Sigmoid colon (tissue), 7 donors: ENCODE data around the gene PPP1R2. TPM values are rescaled to one million over a fixed set of nuclear protein-coding genes. Genes with fewer than 3 reads are reported as not detected.

Experiments used
- DNase-seq: peaks from one replicate; pipeline ENCODE4 v3.0.0-alpha.2; 2019
- H3K27ac ChIP-seq, 4 donors: fragments of 200-600 bp; sonication (generic); one replicate each; pipeline ENCODE4 v1.5.1; 2016 to 2019; ENCODE audit warnings: mild to moderate bottlenecking in 1 of 4
- H3K27me3 ChIP-seq, 3 donors: fragments of 200-600 bp; sonication (generic); one replicate each; pipeline ENCODE4 v1.5.1; 2019; ENCODE audit warnings: mild to moderate bottlenecking in 1 of 3
- H3K36me3 ChIP-seq, 4 donors: fragments of 200-600 bp; sonication (generic); one replicate each; pipeline ENCODE4 v1.5.1; 2016 to 2019
- H3K4me1 ChIP-seq, 4 donors: fragments of 200-600 bp; sonication (generic); one replicate each; pipeline ENCODE4 v1.5.1; 2017 to 2019
- H3K4me3 ChIP-seq, 4 donors: fragments of 200-600 bp; sonication (generic); one replicate each; pipeline ENCODE4 v1.5.1; 2017 to 2019; ENCODE audit warnings: mild to moderate bottlenecking in 2 of 4, moderate library complexity in 1 of 4
- H3K9me3 ChIP-seq, 4 donors: fragments of 200-600 bp in 3 of 4; sonication (generic) in 3 of 4; one replicate each; pipeline versions ENCODE4 v1.5.1 to v1.6.1; 2013 to 2019
- EP300 ChIP-seq, 4 donors: sonication (generic); formaldehyde crosslinking; IDR thresholded peaks; one replicate each; pipeline ENCODE4 v1.6.1; 2017; ENCODE audit warnings: antibody characterized with exemption in 4 of 4
- POLR2A ChIP-seq, 2 donors: fragments of 450-650 bp; IDR thresholded peaks; one replicate each; pipeline ENCODE4 v1.6.1; 2016; ENCODE audit warnings: antibody characterized with exemption in 2 of 2, mild to moderate bottlenecking in 2 of 2, moderate library complexity in 2 of 2
- POLR2AphosphoS5 ChIP-seq, 4 donors: sonication (generic); formaldehyde crosslinking; IDR thresholded peaks; one replicate each; pipeline ENCODE4 v1.6.1; 2017; ENCODE audit warnings: antibody characterized with exemption in 4 of 4
- WGBS, 2 donors: extraction: QIAGEN DNeasy Blood & Tissue Kit; methylation state at CpG; one replicate each; pipeline ENCODE4 v1.1.7; 2013; 5-methylcytosine and 5-hydroxymethylcytosine counted together
- intact Hi-C: fragments of 100-400 bp; cut with DNase I; formaldehyde crosslinking; loops from one replicate; pipeline ENCODE4 v1.15.1; 2023
- polyA plus RNA-seq, 3 donors: library from polyadenylated mRNA; stranded (reverse); fragments of 200-250 nt; gene quantifications; one replicate each; pipeline ENCODE4 v1.2.3, GENCODE V29; 2013
- total RNA-seq, 4 donors: library from RNA; depleted of rRNA; stranded (reverse); fragments of >200 nt; gene quantifications; one replicate each; pipeline ENCODE4 v1.1.0, GENCODE V29; 2016
- TF ChIP-seq, protein P1 (sequence below), 4 experiments: fragments of 450-650 bp in 3 of 4; fragments of 200-600 bp in 1 of 4; IDR thresholded peaks; one replicate each; pipeline ENCODE4 v1.5.1; 2016 to 2019; ENCODE audit warnings: antibody characterized with exemption in 4 of 4, mild to moderate bottlenecking in 3 of 4, moderate library complexity in 2 of 4
- donor health status: healthy with polysubstance abuse.
- donor health status: Bipolar disorder and iron deficiency.
- donor health status: healthy.

PPP1R2 gene
- total and polyA plus RNA-seq, 7 donors, result 30.6 to 126 (median 69.9) TPM

DNA sequence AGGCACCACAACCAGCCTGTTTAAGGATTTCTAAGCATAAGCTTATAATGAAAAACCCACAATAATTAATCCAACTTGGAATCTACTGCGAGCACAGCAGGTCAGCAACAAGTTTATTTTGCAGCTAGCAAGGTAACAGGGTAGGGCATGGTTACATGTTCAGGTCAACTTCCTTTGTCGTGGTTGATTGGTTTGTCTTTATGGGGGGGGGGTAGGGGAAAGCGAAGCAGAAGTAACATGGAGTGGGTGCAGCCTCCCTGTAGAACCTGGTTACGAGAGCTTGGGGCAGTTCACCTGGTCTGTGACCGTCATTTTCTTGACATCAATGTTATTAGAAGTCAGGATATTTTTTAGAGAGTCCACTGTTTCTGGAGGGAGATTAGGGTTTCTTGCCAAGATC, 25.5 kb upstream of the PPP1R2 start:
- Histone ChIP-seq H3K4me1 (no peaks in the 10 kb centered on the region), H3K4me3 (no peak overlapping the region), H3K9me3 (no peaks in the 10 kb centered on the region), H3K36me3 (no peaks in the 10 kb centered on the region), H3K27me3 (peaks cover 0 to 39% (median 0%) of the 10 kb centered on the region in 3 donors), H3K27ac (no peak overlapping the region)
- no peak for DNase-seq
- intact Hi-C loops, result no loop called here
- 74 to 75% methylated on average over 5 of the region's 5 CpGs for WGBS, 2 donors
- TF ChIP-seq POLR2A (IDR thresholded peaks at IDR 0.05) (no peak), EP300 (IDR thresholded peaks at IDR 0.05) (no peak)

DNA sequence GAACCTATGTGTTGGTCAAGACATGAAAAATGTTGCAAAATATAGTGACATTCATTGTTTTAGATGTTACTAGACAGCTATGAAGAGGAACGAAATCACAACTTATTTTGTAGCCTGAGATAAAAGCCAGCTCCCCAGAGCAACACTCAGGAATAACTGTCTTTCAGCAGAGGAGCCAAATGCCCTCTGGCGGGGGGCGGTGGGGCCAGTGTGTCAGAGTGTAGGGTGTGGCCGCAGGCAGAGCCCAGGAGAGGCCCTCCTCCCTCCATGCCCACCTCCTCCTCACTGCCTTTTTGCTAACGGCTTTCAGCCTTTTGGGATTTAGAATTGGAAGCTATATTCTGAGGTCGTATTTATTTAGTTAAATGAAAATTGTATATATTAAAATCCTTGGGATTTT, 23.7 kb upstream of the PPP1R2 start:
- TF ChIP-seq POLR2AphosphoS5 (IDR thresholded peaks at IDR 0.05) (no peak), POLR2A (IDR thresholded peaks at IDR 0.05) (no peak), EP300 (IDR thresholded peaks at IDR 0.05) (no peak)
- no peak overlapping the region for H3K4me3 ChIP-seq
- DNase-seq, result no peak
- no peaks in the 10 kb centered on the region for H3K9me3 ChIP-seq
- H3K36me3 ChIP-seq, result no peaks in the 10 kb centered on the region
- no peak overlapping the region for H3K27ac ChIP-seq
- WGBS, 2 donors, result 21 to 59% methylated on average over 6 of the region's 6 CpGs
- H3K4me1 ChIP-seq, result no peaks in the 10 kb centered on the region
- peaks cover 0 to 39% (median 0%) of the 10 kb centered on the region in 3 donors for H3K27me3 ChIP-seq
- intact Hi-C loops, result no loop called here

DNA sequence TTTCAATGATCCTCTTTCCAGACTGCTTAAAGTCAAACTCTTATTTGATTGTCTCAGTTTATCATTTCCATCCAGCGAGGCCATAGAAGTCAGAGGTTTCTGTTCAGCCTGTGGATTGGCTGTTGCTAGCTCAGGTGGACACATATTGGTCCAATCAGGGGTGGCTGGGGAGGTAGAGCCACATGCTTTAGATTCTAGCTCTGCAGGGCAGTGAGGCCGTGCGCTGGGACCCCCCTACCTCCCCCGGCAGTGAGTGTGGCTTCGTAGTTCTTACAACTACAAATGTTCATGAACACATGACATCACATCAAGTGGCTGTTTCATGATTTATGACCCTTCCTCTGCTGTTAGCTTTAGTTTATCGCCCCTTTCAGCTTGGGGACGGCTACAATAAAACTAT, 22.6 kb upstream of the PPP1R2 start:
- no peak overlapping the region for H3K27ac ChIP-seq
- no peaks in the 10 kb centered on the region for H3K9me3 ChIP-seq
- H3K4me1 ChIP-seq, result no peaks in the 10 kb centered on the region
- H3K27me3 ChIP-seq, result peaks cover 0 to 39% (median 0%) of the 10 kb centered on the region in 3 donors
- TF ChIP-seq, protein P1, sequence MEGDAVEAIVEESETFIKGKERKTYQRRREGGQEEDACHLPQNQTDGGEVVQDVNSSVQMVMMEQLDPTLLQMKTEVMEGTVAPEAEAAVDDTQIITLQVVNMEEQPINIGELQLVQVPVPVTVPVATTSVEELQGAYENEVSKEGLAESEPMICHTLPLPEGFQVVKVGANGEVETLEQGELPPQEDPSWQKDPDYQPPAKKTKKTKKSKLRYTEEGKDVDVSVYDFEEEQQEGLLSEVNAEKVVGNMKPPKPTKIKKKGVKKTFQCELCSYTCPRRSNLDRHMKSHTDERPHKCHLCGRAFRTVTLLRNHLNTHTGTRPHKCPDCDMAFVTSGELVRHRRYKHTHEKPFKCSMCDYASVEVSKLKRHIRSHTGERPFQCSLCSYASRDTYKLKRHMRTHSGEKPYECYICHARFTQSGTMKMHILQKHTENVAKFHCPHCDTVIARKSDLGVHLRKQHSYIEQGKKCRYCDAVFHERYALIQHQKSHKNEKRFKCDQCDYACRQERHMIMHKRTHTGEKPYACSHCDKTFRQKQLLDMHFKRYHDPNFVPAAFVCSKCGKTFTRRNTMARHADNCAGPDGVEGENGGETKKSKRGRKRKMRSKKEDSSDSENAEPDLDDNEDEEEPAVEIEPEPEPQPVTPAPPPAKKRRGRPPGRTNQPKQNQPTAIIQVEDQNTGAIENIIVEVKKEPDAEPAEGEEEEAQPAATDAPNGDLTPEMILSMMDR (IDR thresholded peaks at IDR 0.05), result no peak
- TF ChIP-seq POLR2AphosphoS5 (IDR thresholded peaks at IDR 0.05), result no peak
- no peak for TF ChIP-seq POLR2A (IDR thresholded peaks at IDR 0.05)
- no peak for TF ChIP-seq EP300 (IDR thresholded peaks at IDR 0.05)
- no peaks in the 10 kb centered on the region for H3K36me3 ChIP-seq
- WGBS, 2 donors, result 32 to 39% methylated on average over 7 of the region's 7 CpGs
- no peak overlapping the region for H3K4me3 ChIP-seq
- intact Hi-C loops, result no loop called here
- DNase-seq, result no peak

DNA sequence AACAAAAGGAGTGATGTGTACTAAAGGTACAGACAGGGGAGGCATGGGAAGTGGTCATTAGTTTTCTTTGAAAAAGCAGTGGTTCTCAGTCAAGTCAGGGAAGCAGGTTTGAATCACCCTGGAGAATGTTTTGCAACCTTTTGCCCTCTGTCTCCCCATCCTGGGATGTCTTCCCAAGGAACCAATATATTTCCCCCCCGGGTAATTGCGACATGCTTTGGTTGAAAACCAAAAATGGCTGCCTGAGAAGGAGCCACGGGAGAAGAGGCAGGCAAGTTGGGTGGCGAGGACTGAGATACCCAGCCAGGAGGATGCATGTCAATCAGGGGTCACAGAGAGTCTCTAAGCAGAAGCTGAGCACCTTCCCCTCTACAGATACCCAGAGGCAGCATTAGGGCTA, 20.2 kb upstream of the PPP1R2 start:
- no peaks in the 10 kb centered on the region for H3K36me3 ChIP-seq
- no peak for DNase-seq
- TF ChIP-seq POLR2A (IDR thresholded peaks at IDR 0.05), result no peak
- TF ChIP-seq POLR2AphosphoS5 (IDR thresholded peaks at IDR 0.05), result no peak
- no peak for TF ChIP-seq EP300 (IDR thresholded peaks at IDR 0.05)
- TF ChIP-seq, protein P1 (IDR thresholded peaks at IDR 0.05), result no peak
- peaks cover 0 to 32% (median 0%) of the 10 kb centered on the region in 3 donors for H3K27me3 ChIP-seq
- 90 to 94% methylated on average over 4 of the region's 4 CpGs for WGBS, 2 donors
- no peak overlapping the region for H3K27ac ChIP-seq
- H3K9me3 ChIP-seq, result no peaks in the 10 kb centered on the region
- intact Hi-C loops, result no loop called here
- no peaks in the 10 kb centered on the region for H3K4me1 ChIP-seq
- H3K4me3 ChIP-seq, result no peak overlapping the region

DNA sequence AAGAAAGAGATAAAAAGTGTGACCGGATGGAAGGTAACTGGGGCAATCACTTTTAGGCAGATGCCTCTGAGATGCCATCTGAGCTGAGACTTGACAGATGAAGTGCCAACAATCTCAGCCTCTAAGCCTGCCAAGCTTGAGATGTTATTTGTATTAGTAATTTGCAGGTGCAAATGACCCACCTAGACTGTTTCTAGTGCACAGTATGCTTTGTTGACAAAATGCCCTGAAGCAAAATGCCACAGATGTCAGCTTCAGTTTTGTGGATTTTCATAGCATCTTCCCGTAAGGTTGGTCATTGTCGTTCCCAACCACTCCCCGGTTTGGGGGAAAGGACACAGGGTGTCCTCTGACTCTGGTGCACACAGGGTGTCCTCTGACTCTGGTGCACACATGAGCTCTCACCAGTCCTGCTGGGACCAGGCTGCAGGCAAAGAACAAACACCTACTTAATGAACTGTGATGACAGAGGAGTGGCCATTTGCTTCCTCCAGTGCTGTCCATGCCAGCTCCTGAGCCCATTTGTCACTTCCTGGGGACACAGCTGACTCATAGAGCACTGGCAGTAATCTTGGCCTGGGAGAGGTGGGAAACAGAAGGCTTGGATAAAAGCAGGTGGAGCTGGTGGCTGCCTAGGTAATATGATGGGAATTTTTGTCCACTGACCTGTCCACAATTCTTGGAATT, 16.7 kb upstream of the PPP1R2 start:
- DNase-seq, result no peak
- Histone ChIP-seq H3K4me1 (no peaks in the 10 kb centered on the region), H3K27me3 (peaks cover 0 to under 1% (median 0%) of the 10 kb centered on the region in 3 donors), H3K36me3 (no peaks in the 10 kb centered on the region), H3K27ac (no peak overlapping the region), H3K4me3 (no peak overlapping the region), H3K9me3 (no peaks in the 10 kb centered on the region)
- WGBS, 2 donors, result 92 to 93% methylated on average over 4 of the region's 4 CpGs
- intact Hi-C loops, result no loop called here
- TF ChIP-seq EP300 (IDR thresholded peaks at IDR 0.05) (no peak), POLR2A (IDR thresholded peaks at IDR 0.05) (no peak), POLR2AphosphoS5 (IDR thresholded peaks at IDR 0.05) (no peak)
- TF ChIP-seq, protein P1 (IDR thresholded peaks at IDR 0.05), result no peak

DNA sequence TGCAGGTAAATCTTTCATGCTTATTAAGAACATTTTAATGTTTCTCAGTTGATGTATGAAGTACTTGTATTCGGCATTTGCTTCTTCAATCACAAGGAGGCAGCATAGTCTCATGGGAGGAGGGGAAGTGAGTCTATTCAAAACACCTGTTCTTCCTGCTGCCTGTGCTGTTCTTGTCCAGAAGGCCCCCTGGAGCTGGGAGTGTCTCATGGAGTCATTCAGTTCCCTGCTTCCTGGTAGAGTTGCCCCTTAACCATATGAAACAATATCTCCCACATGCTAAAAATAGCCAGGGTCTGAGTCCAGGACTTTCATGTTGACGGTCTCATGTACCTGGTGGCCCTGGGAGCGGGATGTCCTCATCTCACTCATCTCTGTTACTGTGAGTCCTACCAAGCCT, 15.5 kb upstream of the PPP1R2 start:
- no peaks in the 10 kb centered on the region for H3K4me1 ChIP-seq
- DNase-seq, result no peak
- no peak overlapping the region for H3K27ac ChIP-seq
- H3K9me3 ChIP-seq, result no peaks in the 10 kb centered on the region
- intact Hi-C loops, result no loop called here
- WGBS, 2 donors, result 32 to 52% methylated on average over 3 of the region's 3 CpGs
- H3K36me3 ChIP-seq, result no peaks in the 10 kb centered on the region
- no peak overlapping the region for H3K4me3 ChIP-seq
- no peaks in the 10 kb centered on the region for H3K27me3 ChIP-seq
- no peak for TF ChIP-seq EP300 (IDR thresholded peaks at IDR 0.05)
- no peak for TF ChIP-seq POLR2AphosphoS5 (IDR thresholded peaks at IDR 0.05)
- no peak for TF ChIP-seq POLR2A (IDR thresholded peaks at IDR 0.05)
- TF ChIP-seq, protein P1 (IDR thresholded peaks at IDR 0.05), result peak in 1 of 4 experiments; percentile 13
